ENCODE results near the gene ADGRB2. TPM values are rescaled to one million over a fixed set of nuclear protein-coding genes. Genes with fewer than 3 reads are reported as not detected.

ADGRB2 gene
- polyA plus RNA-seq, 3 donors: not detected

GRCh38 chr1:31712068-31712467, 52.1 kb downstream of the ADGRB2 start:
- peaks cover 3 to 47% of the 10 kb centered on the region in 2 donors for H3K27me3 ChIP-seq (ENCODE audit: control insufficient read depth in 2 of 2, insufficient read depth in 2 of 2, low read length in 2 of 2)
- WGBS (ENCODE audit: insufficient coverage): no CpG with 5 or more reads among the region's 4 CpGs

GRCh38 chr1:31708324-31708723, 55.8 kb downstream of the ADGRB2 start:
- peaks cover 37 to 47% (median 39%) of the 10 kb centered on the region in 3 donors for H3K27me3 Mint-ChIP-seq (ENCODE audit: low read depth in 3 of 3)
- H3K36me3 Mint-ChIP-seq: no peaks in the 10 kb centered on the region
- Histone ChIP-seq H2AFZ (ENCODE audit: insufficient read depth, low read depth, low read length, poor library complexity, severe bottlenecking) (no peak overlapping the region), H3K4me3 (replicated peaks in 1 of 3; ENCODE audit: low read depth in 2 of 3, low read length in 3 of 3) (no peak overlapping the region), H3K27me3 (ENCODE audit: control insufficient read depth in 2 of 2, insufficient read depth in 2 of 2, low read length in 2 of 2) (peaks cover 9 to 39% of the 10 kb centered on the region in 2 donors), H3K36me3 (replicated peaks in 1 of 2; ENCODE audit: control insufficient read depth in 1 of 2, insufficient read depth in 2 of 2, low read length in 2 of 2) (no peaks in the 10 kb centered on the region), H3K9ac (ENCODE audit: insufficient read depth, low read length, poor library complexity, severe bottlenecking) (no peak overlapping the region), H4K20me1 (ENCODE audit: insufficient read depth, low read length) (no peaks in the 10 kb centered on the region), H3K4me2 (replicated peaks; ENCODE audit: extremely low read depth, low read length, poor library complexity, severe bottlenecking) (no peak overlapping the region), H3K79me2 (ENCODE audit: insufficient read depth, low read length) (no peaks in the 10 kb centered on the region), H3K27ac (ENCODE audit: low read depth in 1 of 2, low read length in 2 of 2) (no peak overlapping the region), H3K4me1 (ENCODE audit: control insufficient read depth in 1 of 2, insufficient read depth in 2 of 2, low read length in 2 of 2) (peaks cover 0 to 6% of the 10 kb centered on the region in 2 donors), H3K9me3 (replicated peaks in 1 of 2; ENCODE audit: control insufficient read depth in 1 of 2, insufficient read depth in 1 of 2, low read length in 2 of 2) (no peaks in the 10 kb centered on the region)
- no peak overlapping the region for H3K27ac Mint-ChIP-seq
- no peak for DNase-seq
- H3K4me3 Mint-ChIP-seq: no peak overlapping the region
- WGBS (ENCODE audit: insufficient coverage): 92% methylated on average over 8 of the region's 11 CpGs
- peaks cover 20% of the 10 kb centered on the region for H3K4me1 Mint-ChIP-seq
- peaks cover 0 to 3% (median 0%) of the 10 kb centered on the region in 7 donors for H3K9me3 Mint-ChIP-seq
- intact Hi-C loops (cut with micrococcal nuclease): no loop called here
- no peak for TF ChIP-seq CTCF (IDR thresholded peaks at IDR 0.05)

More at GRCh38 chr1:31712068-31712467, 52.1 kb downstream of the ADGRB2 start:
- intact Hi-C loops (cut with micrococcal nuclease): no loop called here
- DNase-seq: no peak
- no peaks in the 10 kb centered on the region for H3K36me3 Mint-ChIP-seq
- no peak overlapping the region for H3K4me2 ChIP-seq (replicated peaks; ENCODE audit: extremely low read depth, low read length, poor library complexity, severe bottlenecking)
- no peak for TF ChIP-seq CTCF (IDR thresholded peaks at IDR 0.05)
- H3K27me3 Mint-ChIP-seq (ENCODE audit: low read depth in 3 of 3): peaks cover 39 to 55% (median 45%) of the 10 kb centered on the region in 3 donors
- H3K4me1 ChIP-seq (ENCODE audit: control insufficient read depth in 1 of 2, insufficient read depth in 2 of 2, low read length in 2 of 2): peaks cover 15 to 20% of the 10 kb centered on the region in 2 donors
- H3K79me2 ChIP-seq (ENCODE audit: insufficient read depth, low read length): no peaks in the 10 kb centered on the region
- no peak overlapping the region for H3K4me3 ChIP-seq (replicated peaks in 1 of 3; ENCODE audit: low read depth in 2 of 3, low read length in 3 of 3)
- no peak overlapping the region for H3K27ac ChIP-seq (ENCODE audit: low read depth in 1 of 2, low read length in 2 of 2)
- peaks cover 20% of the 10 kb centered on the region for H3K4me1 Mint-ChIP-seq
- H3K9me3 Mint-ChIP-seq: peaks cover 0 to 3% (median 0%) of the 10 kb centered on the region in 7 donors
- H3K4me3 Mint-ChIP-seq: no peak overlapping the region
- no peak overlapping the region for H3K27ac Mint-ChIP-seq
- H4K20me1 ChIP-seq (ENCODE audit: insufficient read depth, low read length): no peaks in the 10 kb centered on the region
- H3K9me3 ChIP-seq (replicated peaks in 1 of 2; ENCODE audit: control insufficient read depth in 1 of 2, insufficient read depth in 1 of 2, low read length in 2 of 2): no peaks in the 10 kb centered on the region
- H2AFZ ChIP-seq (ENCODE audit: insufficient read depth, low read depth, low read length, poor library complexity, severe bottlenecking): no peak overlapping the region
- no peaks in the 10 kb centered on the region for H3K36me3 ChIP-seq (replicated peaks in 1 of 2; ENCODE audit: control insufficient read depth in 1 of 2, insufficient read depth in 2 of 2, low read length in 2 of 2)
- no peak overlapping the region for H3K9ac ChIP-seq (ENCODE audit: insufficient read depth, low read length, poor library complexity, severe bottlenecking)

All from CD14-positive monocyte (primary cell).